SK-N-SH (cell line): ENCODE data around the gene KREMEN2. TPM values are rescaled to one million over a fixed set of nuclear protein-coding genes. Genes with fewer than 3 reads are reported as not detected.

Experiments
- CTCF ChIA-PET: fragments of 300-600, 350-600 bp; formaldehyde crosslinking; extraction: SDS; loops from one replicate; lab custom pipeline; 2021; lab: Yijun Ruan, JAX
- POLR2A ChIA-PET: fragments of 350-600 bp; sonication (Branson Sonifier 250); formaldehyde crosslinking; extraction: SDS; loops from one replicate; lab custom pipeline; 2020; ENCODE audit warnings: antibody characterized with exemption, inconsistent platforms; lab: Yijun Ruan, JAX
- DNase-seq: peaks from one replicate; pipeline ENCODE4 v3.0.0; 2012
- H2AFZ ChIP-seq: fragments of 200-600 bp; sonication (generic); 2 replicates; pipeline ENCODE4 v1.8.1; 2016; ENCODE audit warnings: antibody characterized with exemption, mild to moderate bottlenecking, low read depth
- H3F3A ChIP-seq: fragments of 200-600 bp; sonication (generic); replicated peaks from 2 replicates; pipeline ENCODE3; 2016; ENCODE audit warnings: antibody characterized with exemption, mild to moderate bottlenecking; ENCODE audit not compliant: insufficient read depth
- H3K27ac ChIP-seq, 2 experiments: fragments of 200-500 bp in 1 of 2; fragments of 200-600 bp in 1 of 2; sonication (Bioruptor generic) in 1 of 2; sonication (generic), shearing (Covaris generic) in 1 of 2; 2 replicates each; pipeline versions ENCODE4 v1.5.1 to v1.6.1; 2014 to 2016; ENCODE audit warnings: low read depth in 2 of 2, inconsistent platforms in 1 of 2, low read length in 1 of 2, mild to moderate bottlenecking in 1 of 2, mixed read lengths in 1 of 2
- H3K27me3 ChIP-seq: fragments of 200-600 bp; sonication (generic), shearing (Covaris generic); 2 replicates; pipeline ENCODE4 v1.6.1; 2016; ENCODE audit warnings: mixed run types; ENCODE audit not compliant: insufficient read depth
- H3K36me3 ChIP-seq, 2 experiments: fragments of 200-500 bp in 1 of 2; fragments of 200-600 bp in 1 of 2; sonication (Bioruptor generic) in 1 of 2; sonication (generic) in 1 of 2; replicated peaks in 1 of 2; 2 replicates each; pipeline versions ENCODE3 to v1.5.1; 2014 to 2016; ENCODE audit warnings: low read length in 1 of 2, mild to moderate bottlenecking in 1 of 2; ENCODE audit not compliant: insufficient read depth in 2 of 2, control insufficient read depth in 1 of 2
- H3K4me1 ChIP-seq, 2 experiments: fragments of 200-500 bp in 1 of 2; fragments of 200-600 bp in 1 of 2; sonication (Bioruptor generic) in 1 of 2; sonication (generic), shearing (Covaris generic) in 1 of 2; 2 replicates each; pipeline versions ENCODE4 v1.5.1 to v1.6.1; 2014 to 2016; ENCODE audit warnings: low read depth in 1 of 2, low read length in 1 of 2, mixed run types in 1 of 2; ENCODE audit not compliant: insufficient read depth in 2 of 2, control insufficient read depth in 1 of 2
- H3K4me2 ChIP-seq: fragments of 200-600 bp; sonication (generic), shearing (Covaris generic); 2 replicates; pipeline ENCODE4 v1.6.1; 2017; ENCODE audit warnings: mixed run types
- H3K4me3 ChIP-seq, 2 experiments: fragments of 200-500 bp in 1 of 2; fragments of 200-600 bp in 1 of 2; sonication (Bioruptor generic) in 1 of 2; sonication (generic), shearing (Covaris generic) in 1 of 2; 2 replicates each; pipeline versions ENCODE4 v1.5.1 to v1.8.1; 2014 to 2016; ENCODE audit warnings: low read depth in 2 of 2, inconsistent platforms in 1 of 2, low read length in 1 of 2, mild to moderate bottlenecking in 1 of 2, mixed read lengths in 1 of 2, moderate library complexity in 1 of 2
- H3K79me2 ChIP-seq: fragments of 200-600 bp; sonication (generic); 2 replicates; pipeline ENCODE4 v1.8.1; 2017; ENCODE audit warnings: mild to moderate bottlenecking; ENCODE audit not compliant: insufficient read depth
- H3K9ac ChIP-seq: fragments of 200-600 bp; sonication (generic); 2 replicates; pipeline ENCODE4 v1.6.1; 2017; ENCODE audit warnings: mixed run types
- H3K9me2 ChIP-seq: fragments of 200-600 bp; sonication (generic); 2 replicates; pipeline ENCODE4 v1.6.1; 2017; ENCODE audit warnings: mixed run types
- H3K9me3 ChIP-seq: fragments of 200-600 bp; sonication (generic); 2 replicates; pipeline ENCODE4 v1.6.1; 2017; ENCODE audit warnings: mixed run types, mild to moderate bottlenecking, moderate library complexity
- H4K20me1 ChIP-seq: fragments of 200-600 bp; sonication (generic); 2 replicates; pipeline ENCODE4 v1.6.1; 2017; ENCODE audit warnings: mild to moderate bottlenecking, mixed run types; ENCODE audit not compliant: insufficient read depth
- CHD2 ChIP-seq: fragments of 150-350 bp; IDR thresholded peaks from 2 replicates; pipeline ENCODE4 v1.6.1; 2018; ENCODE audit warnings: low read length; ENCODE audit not compliant: partially characterized antibody
- EP300 ChIP-seq, 2 experiments: IDR thresholded peaks; 2 replicates each; pipeline versions ENCODE4 v1.4.0 to v1.6.1; 2012; ENCODE audit warnings: borderline replicate concordance in 1 of 2, low read depth in 1 of 2, low read length in 1 of 2
- EZH2phosphoT487 ChIP-seq: fragments of 200-600 bp; sonication (generic); IDR thresholded peaks from 2 replicates; pipeline ENCODE4 v1.6.1; 2017; ENCODE audit warnings: low read depth, mixed run types, mild to moderate bottlenecking, antibody characterized with exemption, moderate library complexity, borderline replicate concordance
- GABPA ChIP-seq: IDR thresholded peaks from 2 replicates; pipeline ENCODE4 v1.4.0; 2012; ENCODE audit warnings: low read depth, mild to moderate bottlenecking
- RAD21 ChIP-seq: IDR thresholded peaks from 2 replicates; pipeline ENCODE4 v1.6.1; 2012; ENCODE audit warnings: mild to moderate bottlenecking, low read length
- RCOR1 ChIP-seq: fragments of 150-350 bp; IDR thresholded peaks from 2 replicates; pipeline ENCODE4 v1.6.1; 2017; ENCODE audit warnings: antibody characterized with exemption, low read length
- REST ChIP-seq: IDR thresholded peaks from 2 replicates; pipeline ENCODE4 v1.6.1; 2012; ENCODE audit warnings: mild to moderate bottlenecking, low read depth, low read length, moderate library complexity
- SMC3 ChIP-seq: IDR thresholded peaks from 2 replicates; pipeline ENCODE4 v1.6.1; 2012; ENCODE audit warnings: low read depth, low read length, improper control_type of control experiment
- TCF12 ChIP-seq: IDR thresholded peaks from 2 replicates; pipeline ENCODE4 v1.4.0; 2012
- YY1 ChIP-seq: IDR thresholded peaks from 2 replicates; pipeline ENCODE4 v1.4.0; 2012; ENCODE audit warnings: low read depth, mild to moderate bottlenecking
- WGBS: methylation state at CpG from one replicate; pipeline ENCODE4 v1.1.6; 2017; ENCODE audit warnings: low lambda C conversion rate; 5-methylcytosine and 5-hydroxymethylcytosine counted together
- polyA plus RNA-seq, 3 experiments: library from polyadenylated mRNA; depleted of rRNA; stranded (reverse); fragments of >200 nt; gene quantifications; 2 replicates each; pipeline ENCODE4 v1.2.3, GENCODE V29; 2012
- TF ChIP-seq, protein P1 (sequence below): fragments of 200-600 bp; sonication (generic); IDR thresholded peaks from 2 replicates; pipeline ENCODE4 v1.6.1; 2017; ENCODE audit warnings: antibody characterized with exemption, mild to moderate bottlenecking, moderate library complexity

KREMEN2 gene
- polyA plus RNA-seq, 1 of the 3 experiments (the other 2 are of a cell fraction): 0.77 TPM

- no peak for TF ChIP-seq SMC3
- peak; percentile 99 for TF ChIP-seq REST
- no peak for TF ChIP-seq EP300 (IDR thresholded peaks at IDR 0.05; ENCODE audit: borderline replicate concordance in 1 of 2, low read depth in 1 of 2, low read length in 1 of 2)
- no peak for TF ChIP-seq RCOR1
- peak; percentile 30; the same call in 1 of the 2 replicates for TF ChIP-seq GABPA
- no peak for TF ChIP-seq EZH2phosphoT487
- TF ChIP-seq RAD21: no peak
- TF ChIP-seq YY1: no peak
Measured at GRCh38 chr16:2968738-2969544, 4.9 kb downstream of the KREMEN2 start, which contains the start of gene PAQR4 (continued).

DNA sequence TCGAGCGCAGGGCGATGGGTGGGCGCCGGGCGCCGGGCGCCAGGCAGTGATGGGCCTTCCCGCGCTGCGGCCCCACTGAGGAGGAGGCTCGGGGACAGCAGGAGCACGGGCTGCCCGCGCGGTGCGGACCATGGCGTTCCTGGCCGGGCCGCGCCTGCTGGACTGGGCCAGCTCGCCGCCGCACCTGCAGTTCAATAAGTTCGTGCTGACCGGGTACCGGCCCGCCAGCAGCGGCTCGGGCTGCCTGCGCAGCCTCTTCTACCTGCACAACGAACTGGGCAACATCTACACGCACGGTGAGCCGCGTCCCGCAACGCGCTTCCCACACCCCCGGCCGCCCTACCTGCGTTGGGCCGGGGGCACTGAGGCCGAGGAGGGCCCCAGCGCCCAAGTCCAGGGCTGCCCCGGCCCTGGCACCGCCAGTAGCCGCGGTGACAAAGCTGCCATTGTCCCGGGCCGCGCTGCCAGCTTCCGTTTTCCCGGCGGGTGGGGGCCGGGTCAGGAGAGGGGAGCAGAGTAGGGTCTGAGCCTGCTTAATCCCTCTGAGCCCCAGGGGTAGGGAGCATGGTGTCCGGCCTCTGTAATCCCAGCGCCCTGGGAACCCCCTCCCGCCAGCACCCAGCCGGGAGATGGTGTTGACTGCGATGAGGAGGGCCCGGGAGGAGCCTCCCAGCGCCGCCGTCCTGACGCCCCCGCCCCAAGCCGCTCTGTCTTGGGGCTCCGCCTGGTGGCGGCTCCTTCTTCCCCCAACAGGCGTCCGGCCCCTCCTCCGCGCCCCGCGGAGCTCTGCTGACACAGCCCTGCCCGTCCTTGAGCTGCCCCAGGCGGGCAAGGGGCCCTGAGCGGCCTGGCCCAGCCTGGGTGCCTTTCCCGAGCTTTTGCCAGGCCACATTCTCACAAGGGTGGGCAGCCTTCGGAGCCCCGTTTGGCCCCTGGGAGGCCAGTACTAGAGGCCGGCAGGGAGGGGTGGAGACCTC lies 5.8 kb downstream of the KREMEN2 start:
- Histone ChIP-seq H4K20me1 (peaks cover 31% of the 10 kb centered on the region; the same call in 1 of the 2 replicates), H3K4me1 (peaks cover 0 to 39% of the 10 kb centered on the region in 2 experiments; a peak in 1 of 4 replicates), H3K36me3 (no peaks in the 10 kb centered on the region), H3K4me3 (peak overlapping the region; percentile 74 to 80), H3K27ac (peak overlapping the region in 1 of 2 experiments; percentile 65; a peak in 2 of 4 replicates), H3K9me3 (no peaks in the 10 kb centered on the region), H3K9me2 (no peaks in the 10 kb centered on the region), H3K79me2 (no peaks in the 10 kb centered on the region; the same call in 1 of the 2 replicates), H3K4me2 (peak overlapping the region; percentile 96), H2AFZ (peak overlapping the region; percentile 68), H3K27me3 (no peaks in the 10 kb centered on the region), H3F3A (peaks cover 8% of the 10 kb centered on the region), H3K9ac (peak overlapping the region; percentile 68)
- 7% methylated on average over 20 of the region's 83 CpGs for WGBS
- POLR2A ChIA-PET: interaction anchor here (1.9 kb wide), 1 partner anchor 11 kb away, joined by 12 read pairs; the partner anchor contains the start of gene PKMYT1
- CTCF ChIA-PET: interaction anchor here (0.6 to 1.4 kb wide), 13 partner anchors 8 to 190 kb away, joined by 3 to 7 read pairs (median 3); no protein-coding TSS in a partner anchor
- peak; percentile 85 for DNase-seq
- TF ChIP-seq TCF12: no peak
- TF ChIP-seq, protein P1, sequence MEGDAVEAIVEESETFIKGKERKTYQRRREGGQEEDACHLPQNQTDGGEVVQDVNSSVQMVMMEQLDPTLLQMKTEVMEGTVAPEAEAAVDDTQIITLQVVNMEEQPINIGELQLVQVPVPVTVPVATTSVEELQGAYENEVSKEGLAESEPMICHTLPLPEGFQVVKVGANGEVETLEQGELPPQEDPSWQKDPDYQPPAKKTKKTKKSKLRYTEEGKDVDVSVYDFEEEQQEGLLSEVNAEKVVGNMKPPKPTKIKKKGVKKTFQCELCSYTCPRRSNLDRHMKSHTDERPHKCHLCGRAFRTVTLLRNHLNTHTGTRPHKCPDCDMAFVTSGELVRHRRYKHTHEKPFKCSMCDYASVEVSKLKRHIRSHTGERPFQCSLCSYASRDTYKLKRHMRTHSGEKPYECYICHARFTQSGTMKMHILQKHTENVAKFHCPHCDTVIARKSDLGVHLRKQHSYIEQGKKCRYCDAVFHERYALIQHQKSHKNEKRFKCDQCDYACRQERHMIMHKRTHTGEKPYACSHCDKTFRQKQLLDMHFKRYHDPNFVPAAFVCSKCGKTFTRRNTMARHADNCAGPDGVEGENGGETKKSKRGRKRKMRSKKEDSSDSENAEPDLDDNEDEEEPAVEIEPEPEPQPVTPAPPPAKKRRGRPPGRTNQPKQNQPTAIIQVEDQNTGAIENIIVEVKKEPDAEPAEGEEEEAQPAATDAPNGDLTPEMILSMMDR: peak; percentile 55
- no peak for TF ChIP-seq CHD2
- no peak for TF ChIP-seq SMC3
